IMR-90 (cell line): ENCODE measurements around the gene CDK17. TPM values are rescaled to one million over a fixed set of nuclear protein-coding genes. Genes with fewer than 3 reads are reported as not detected.

Source experiments
- ATAC-seq: fragments of 200-7000 bp; cut with Tn5 transposase; 2 replicates; pipeline ENCODE4 v1.9.1; 2020; ENCODE audit warnings: low read depth, mild to moderate bottlenecking, moderate library complexity
- BruUV-seq: library from RNA; stranded (reverse); fragments of 400-500 nt; replicated peaks from 2 replicates; lab custom pipeline; 2021; lab: Mats Ljungman, UMichigan
- CTCF ChIA-PET: fragments of 300-600 bp; formaldehyde crosslinking; extraction: SDS; loops from one replicate; lab custom pipeline; 2021; ENCODE audit warnings: antibody characterized with exemption; lab: Yijun Ruan, JAX
- POLR2A ChIA-PET: fragments of 300-600 bp; sonication (Branson Sonifier 250); formaldehyde crosslinking; loops from one replicate; lab custom pipeline; 2022; ENCODE audit warnings: antibody characterized with exemption; ENCODE audit not compliant: unreplicated experiment; lab: Charles Lee
- DNase-seq: peaks from one replicate; pipeline ENCODE4 v3.0.0; 2013
- H2AFZ ChIP-seq: replicated peaks from 2 replicates; pipeline ENCODE3; 2013; ENCODE audit warnings: low read length, mild to moderate bottlenecking; ENCODE audit not compliant: poor library complexity
- H2AK5ac ChIP-seq: 2 replicates; pipeline ENCODE4 v1.6.1; 2013; ENCODE audit warnings: low read depth, low read length, inconsistent platforms
- H2AK9ac ChIP-seq: replicated peaks from 2 replicates; pipeline ENCODE3; 2013; ENCODE audit warnings: mild to moderate bottlenecking, low read depth, low read length, moderate library complexity; ENCODE audit not compliant: poor library complexity
- H2BK120ac ChIP-seq: 2 replicates; pipeline ENCODE4 v1.6.1; 2013; ENCODE audit warnings: low read depth, low read length, inconsistent platforms
- H2BK15ac ChIP-seq: 3 replicates; pipeline ENCODE4 v1.6.1; 2013; ENCODE audit warnings: low read depth, low read length, inconsistent platforms
- H2BK20ac ChIP-seq: 2 replicates; pipeline ENCODE4 v1.6.1; 2013; ENCODE audit warnings: low read depth, mild to moderate bottlenecking, inconsistent platforms, low read length, moderate library complexity
- H2BK5ac ChIP-seq: 2 replicates; pipeline ENCODE4 v1.6.1; 2013; ENCODE audit warnings: mild to moderate bottlenecking, low read depth, low read length, inconsistent platforms; ENCODE audit not compliant: poor library complexity, severe bottlenecking
- H3K14ac ChIP-seq: replicated peaks from 2 replicates; pipeline ENCODE4 v1.6.1; 2013; ENCODE audit warnings: low read depth, low read length, inconsistent platforms
- H3K18ac ChIP-seq: 2 replicates; pipeline ENCODE4 v1.6.1; 2013; ENCODE audit warnings: low read depth, low read length, control low read depth
- H3K23ac ChIP-seq: 2 replicates; pipeline ENCODE4 v1.6.1; 2013; ENCODE audit warnings: low read depth, low read length, inconsistent platforms
- H3K27ac ChIP-seq: 2 replicates; pipeline ENCODE4 v1.5.1; 2013; ENCODE audit warnings: mild to moderate bottlenecking, control low read depth, low read length; ENCODE audit not compliant: insufficient read depth
- H3K27me3 ChIP-seq: 2 replicates; pipeline ENCODE4 v1.6.1; 2013; ENCODE audit warnings: low read length; ENCODE audit not compliant: control insufficient read depth, insufficient read depth
- H3K36me3 ChIP-seq: 2 replicates; pipeline ENCODE4 v1.6.1; 2013; ENCODE audit warnings: low read length, mixed read lengths; ENCODE audit not compliant: control insufficient read depth, insufficient read depth
- H3K4ac ChIP-seq: 2 replicates; pipeline ENCODE4 v1.6.1; 2013; ENCODE audit warnings: low read depth, low read length, inconsistent platforms
- H3K4me1 ChIP-seq: 2 replicates; pipeline ENCODE4 v1.6.1; 2013; ENCODE audit warnings: low read length, mixed read lengths; ENCODE audit not compliant: control insufficient read depth, insufficient read depth
- H3K4me2 ChIP-seq: 2 replicates; pipeline ENCODE4 v1.6.1; 2013; ENCODE audit warnings: low read depth, mild to moderate bottlenecking, control low read depth, low read length, moderate library complexity
- H3K4me3 ChIP-seq: 2 replicates; pipeline ENCODE4 v1.5.1; 2013; ENCODE audit warnings: low read depth, mild to moderate bottlenecking, control low read depth, low read length, moderate library complexity; ENCODE audit not compliant: insufficient read depth
- H3K56ac ChIP-seq: 2 replicates; pipeline ENCODE4 v1.6.1; 2013; ENCODE audit warnings: low read length, inconsistent platforms; ENCODE audit not compliant: insufficient read depth; ENCODE audit errors: extremely low read depth
- H3K79me1 ChIP-seq, 2 experiments: 2 replicates each; pipeline ENCODE4 v1.6.1; 2013; ENCODE audit warnings: low read length in 2 of 2, inconsistent platforms in 1 of 2, low read depth in 1 of 2
- H3K9ac ChIP-seq: 2 replicates; pipeline ENCODE4 v1.6.1; 2013; ENCODE audit warnings: low read depth, low read length, control low read depth
- H3K9me1 ChIP-seq: 2 replicates; pipeline ENCODE4 v1.6.1; 2013; ENCODE audit warnings: low read length, inconsistent platforms; ENCODE audit not compliant: insufficient read depth
- H3K9me3 ChIP-seq: 2 replicates; pipeline ENCODE4 v1.6.1; 2013; ENCODE audit warnings: low read length; ENCODE audit not compliant: control insufficient read depth, insufficient read depth
- H4K20me1 ChIP-seq: 2 replicates; pipeline ENCODE4 v1.6.1; 2013; ENCODE audit warnings: low read length, inconsistent platforms; ENCODE audit not compliant: insufficient read depth
- H4K5ac ChIP-seq: 2 replicates; pipeline ENCODE4 v1.6.1; 2013; ENCODE audit warnings: mild to moderate bottlenecking, low read depth, low read length, control low read depth
- H4K8ac ChIP-seq, 2 experiments: 2 replicates each; pipeline ENCODE4 v1.6.1; 2013; ENCODE audit warnings: low read depth in 2 of 2, low read length in 2 of 2, control low read depth in 1 of 2, inconsistent platforms in 1 of 2
- H4K91ac ChIP-seq: 2 replicates; pipeline ENCODE4 v1.6.1; 2013; ENCODE audit warnings: low read depth, low read length, inconsistent platforms; ENCODE audit not compliant: insufficient read depth
- BHLHE40 ChIP-seq: fragments of 150-350 bp; IDR thresholded peaks from 2 replicates; pipeline ENCODE4 v1.6.1; 2016; ENCODE audit warnings: mild to moderate bottlenecking, low read depth, low read length
- CEBPB ChIP-seq: IDR thresholded peaks from 2 replicates; pipeline ENCODE4 v1.6.1; 2012; ENCODE audit warnings: low read depth, low read length, improper control_type of control experiment
- CHD1 ChIP-seq: IDR thresholded peaks from 2 replicates; pipeline ENCODE4 v1.6.1; 2012; ENCODE audit warnings: low read depth, low read length, improper control_type of control experiment
- FOS ChIP-seq: fragments of 150-350 bp; IDR thresholded peaks from 2 replicates; pipeline ENCODE4 v1.6.1; 2016; ENCODE audit warnings: low read depth, low read length
- MAFK ChIP-seq: IDR thresholded peaks from 2 replicates; pipeline ENCODE4 v1.6.1; 2012; ENCODE audit warnings: low read depth, low read length, improper control_type of control experiment
- MAZ ChIP-seq: IDR thresholded peaks from 2 replicates; pipeline ENCODE4 v1.6.1; 2012; ENCODE audit warnings: low read depth, mild to moderate bottlenecking, low read length, improper control_type of control experiment, moderate library complexity, borderline replicate concordance
- MXI1 ChIP-seq: IDR thresholded peaks from 2 replicates; pipeline ENCODE4 v1.6.1; 2012; ENCODE audit warnings: low read depth, mild to moderate bottlenecking, low read length, moderate library complexity, borderline replicate concordance
- NFE2L2 ChIP-seq: fragments of 150-350 bp; IDR thresholded peaks from 2 replicates; pipeline ENCODE4 v1.6.1; 2016; ENCODE audit warnings: low read depth, mild to moderate bottlenecking, low read length
- POLR2A ChIP-seq: IDR thresholded peaks from 2 replicates; pipeline ENCODE4 v1.6.1; 2012; ENCODE audit warnings: mild to moderate bottlenecking, low read depth, low read length
- RAD21 ChIP-seq: IDR thresholded peaks from 2 replicates; pipeline ENCODE4 v1.6.1; 2012; ENCODE audit warnings: low read length, improper control_type of control experiment
- RCOR1 ChIP-seq: IDR thresholded peaks from 2 replicates; pipeline ENCODE4 v1.6.1; 2012; ENCODE audit warnings: mild to moderate bottlenecking, low read length, improper control_type of control experiment; ENCODE audit not compliant: insufficient replicate concordance
- RFX5 ChIP-seq: IDR thresholded peaks from 2 replicates; pipeline ENCODE4 v1.8.0; 2012; ENCODE audit warnings: low read depth, mild to moderate bottlenecking, low read length, moderate library complexity
- SMC3 ChIP-seq: fragments of 150-350 bp; IDR thresholded peaks from 2 replicates; pipeline ENCODE4 v1.6.1; 2016; ENCODE audit warnings: low read depth, mild to moderate bottlenecking, antibody characterized with exemption, low read length, moderate library complexity
- WGBS, 2 experiments: methylation state at CpG; one replicate each; pipeline versions ENCODE4 v1.1.5 to v1.1.7; 2013; ENCODE audit warnings: missing lambda C conversion rate in 2 of 2; ENCODE audit not compliant: insufficient read length in 1 of 2; ENCODE audit errors: extremely low coverage in 2 of 2; 5-methylcytosine and 5-hydroxymethylcytosine counted together
- dilution Hi-C: fragments of 300-500 bp; cut with HindIII; formaldehyde crosslinking; loops from one replicate; pipeline ENCODE4 v1.14.3; 2018; ENCODE audit warnings: low sequenced_read_pairs; ENCODE audit not compliant: unreplicated experiment
- in situ Hi-C: fragments of 300-500 bp; cut with MboI; formaldehyde crosslinking; loops from 3 replicates; pipeline ENCODE4 v1.14.3; 2019; ENCODE audit warnings: low sequenced_read_pairs, inconsistent platforms, mixed read lengths
- intact Hi-C: fragments of 100-400 bp; cut with micrococcal nuclease; formaldehyde crosslinking; loops from 2 replicates; pipeline ENCODE4 v1.10.0; 2022
- polyA plus RNA-seq, 3 experiments: library from polyadenylated mRNA; depleted of rRNA; stranded (reverse); fragments of >200 nt; gene quantifications; 2 replicates each; pipeline ENCODE4 v1.2.3, GENCODE V29; 2012; ENCODE audit warnings: low replicate concordance in 1 of 3
- total RNA-seq: library from RNA; depleted of rRNA; stranded (reverse); fragments of >200 nt; gene quantifications from 2 replicates; pipeline ENCODE4 v1.2.3, GENCODE V29; 2012
- TF ChIP-seq, protein P1 (sequence below): conservative IDR thresholded peaks from 2 replicates; pipeline ENCODE4 v1.5.1; 2012; ENCODE audit warnings: mild to moderate bottlenecking, low read depth, low read length, improper control_type of control experiment
- TF ChIP-seq, protein P2 (sequence below): fragments of 150-350 bp; IDR thresholded peaks from 2 replicates; pipeline ENCODE4 v1.6.1; 2016; ENCODE audit warnings: low read depth, mild to moderate bottlenecking, low read length, moderate library complexity, borderline replicate concordance
- TF ChIP-seq, protein P3 (sequence below): fragments of 150-350 bp; IDR thresholded peaks from 2 replicates; pipeline ENCODE4 v1.6.1; 2017; ENCODE audit warnings: mild to moderate bottlenecking, antibody characterized with exemption, low read length, low read depth

CDK17 gene
- total and polyA plus RNA-seq, 2 of the 4 experiments (the other 2 are of a cell fraction), result 14.5 to 50.2 TPM

DNA sequence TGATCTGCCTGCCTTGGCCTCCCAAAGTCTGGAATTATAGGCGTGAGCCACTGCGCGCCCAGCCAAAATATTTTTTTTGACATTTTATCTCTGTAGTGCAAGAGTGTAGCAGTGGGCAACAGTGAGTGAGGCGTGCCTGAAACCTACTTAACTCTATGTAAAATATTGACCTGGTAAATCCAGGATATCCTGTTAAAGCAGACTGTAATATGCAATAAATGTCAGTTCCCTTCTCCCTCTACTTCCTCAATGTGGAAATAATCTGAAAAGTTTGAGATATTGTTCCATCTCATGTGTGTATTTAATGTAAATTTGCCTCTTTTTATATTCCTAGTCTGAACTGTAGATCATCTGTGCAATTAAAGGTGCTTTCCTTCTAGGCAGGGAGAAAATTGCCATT is 9.5 kb upstream of the CDK17 start:
- no CpG with 5 or more reads among the region's 4 CpGs for WGBS, 2 experiments
- POLR2A ChIA-PET, result no interaction called here
- no peaks in the 10 kb centered on the region for H3K4me1 ChIP-seq

More for the DNA sequence above, 9.5 kb upstream of the CDK17 start:
- Histone ChIP-seq H3K14ac (no peak overlapping the region), H3K9ac (no peak overlapping the region), H4K91ac (no peak overlapping the region), H3K4ac (no peak overlapping the region), H2BK120ac (no peak overlapping the region), H2AFZ (no peak overlapping the region), H2BK20ac (no peak overlapping the region), H4K8ac (no peak overlapping the region), H3K4me2 (no peak overlapping the region), H3K56ac (no peak overlapping the region), H3K36me3 (no peaks in the 10 kb centered on the region), H3K18ac (no peak overlapping the region), H2AK5ac (no peak overlapping the region), H4K20me1 (no peaks in the 10 kb centered on the region), H3K4me3 (no peak overlapping the region), H3K27ac (no peak overlapping the region), H3K9me1 (no peaks in the 10 kb centered on the region), H3K23ac (no peak overlapping the region), H4K5ac (no peak overlapping the region), H2BK5ac (no peak overlapping the region), H3K27me3 (no peaks in the 10 kb centered on the region), H2BK15ac (no peak overlapping the region), H3K79me1 (no peaks in the 10 kb centered on the region), H3K9me3 (no peaks in the 10 kb centered on the region), H2AK9ac (no peak overlapping the region)
- DNase-seq, result no peak
- in situ Hi-C loops (no loop called here), dilution Hi-C loops (no loop called here), intact Hi-C loops (loop anchor here (5.0 kb wide), 1 partner anchor 488 kb away; no protein-coding TSS in a partner anchor)
- ATAC-seq, result no peak
- CTCF ChIA-PET, result no interaction called here
- TF ChIP-seq BHLHE40 (no peak), CEBPB (no peak), RFX5 (no peak), FOS (no peak), POLR2A (no peak), CHD1 (no peak), SMC3 (no peak), NFE2L2 (no peak), RCOR1 (no peak), RAD21 (no peak), MAZ (no peak), MXI1 (no peak), MAFK (no peak)
- TF ChIP-seq, protein P1, sequence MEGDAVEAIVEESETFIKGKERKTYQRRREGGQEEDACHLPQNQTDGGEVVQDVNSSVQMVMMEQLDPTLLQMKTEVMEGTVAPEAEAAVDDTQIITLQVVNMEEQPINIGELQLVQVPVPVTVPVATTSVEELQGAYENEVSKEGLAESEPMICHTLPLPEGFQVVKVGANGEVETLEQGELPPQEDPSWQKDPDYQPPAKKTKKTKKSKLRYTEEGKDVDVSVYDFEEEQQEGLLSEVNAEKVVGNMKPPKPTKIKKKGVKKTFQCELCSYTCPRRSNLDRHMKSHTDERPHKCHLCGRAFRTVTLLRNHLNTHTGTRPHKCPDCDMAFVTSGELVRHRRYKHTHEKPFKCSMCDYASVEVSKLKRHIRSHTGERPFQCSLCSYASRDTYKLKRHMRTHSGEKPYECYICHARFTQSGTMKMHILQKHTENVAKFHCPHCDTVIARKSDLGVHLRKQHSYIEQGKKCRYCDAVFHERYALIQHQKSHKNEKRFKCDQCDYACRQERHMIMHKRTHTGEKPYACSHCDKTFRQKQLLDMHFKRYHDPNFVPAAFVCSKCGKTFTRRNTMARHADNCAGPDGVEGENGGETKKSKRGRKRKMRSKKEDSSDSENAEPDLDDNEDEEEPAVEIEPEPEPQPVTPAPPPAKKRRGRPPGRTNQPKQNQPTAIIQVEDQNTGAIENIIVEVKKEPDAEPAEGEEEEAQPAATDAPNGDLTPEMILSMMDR, result no peak
- TF ChIP-seq, protein P2, sequence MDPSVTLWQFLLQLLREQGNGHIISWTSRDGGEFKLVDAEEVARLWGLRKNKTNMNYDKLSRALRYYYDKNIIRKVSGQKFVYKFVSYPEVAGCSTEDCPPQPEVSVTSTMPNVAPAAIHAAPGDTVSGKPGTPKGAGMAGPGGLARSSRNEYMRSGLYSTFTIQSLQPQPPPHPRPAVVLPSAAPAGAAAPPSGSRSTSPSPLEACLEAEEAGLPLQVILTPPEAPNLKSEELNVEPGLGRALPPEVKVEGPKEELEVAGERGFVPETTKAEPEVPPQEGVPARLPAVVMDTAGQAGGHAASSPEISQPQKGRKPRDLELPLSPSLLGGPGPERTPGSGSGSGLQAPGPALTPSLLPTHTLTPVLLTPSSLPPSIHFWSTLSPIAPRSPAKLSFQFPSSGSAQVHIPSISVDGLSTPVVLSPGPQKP, result no peak
- TF ChIP-seq, protein P3, sequence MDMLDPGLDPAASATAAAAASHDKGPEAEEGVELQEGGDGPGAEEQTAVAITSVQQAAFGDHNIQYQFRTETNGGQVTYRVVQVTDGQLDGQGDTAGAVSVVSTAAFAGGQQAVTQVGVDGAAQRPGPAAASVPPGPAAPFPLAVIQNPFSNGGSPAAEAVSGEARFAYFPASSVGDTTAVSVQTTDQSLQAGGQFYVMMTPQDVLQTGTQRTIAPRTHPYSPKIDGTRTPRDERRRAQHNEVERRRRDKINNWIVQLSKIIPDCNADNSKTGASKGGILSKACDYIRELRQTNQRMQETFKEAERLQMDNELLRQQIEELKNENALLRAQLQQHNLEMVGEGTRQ, result no peak
- BruUV-seq, result no TSS peak
